Brain microvascular endothelial cell (primary cell): Measurements from ENCODE around the gene ITGAV.
A peak's percentile ranks its signal among the peaks of the same experiment; 100 is the strongest.

Source experiments
- DNase-seq: peaks from one replicate; pipeline ENCODE4 v3.0.0-alpha.2; 2020
- H3K27ac ChIP-seq: fragments of 250-450 bp; sonication (Bioruptor Pico); 2 replicates; pipeline ENCODE4 v1.5.1; 2020; ENCODE audit warnings: mild to moderate bottlenecking, moderate library complexity
- H3K27me3 ChIP-seq: fragments of 250-450 bp; sonication (Bioruptor Pico); replicated peaks from 2 replicates; pipeline ENCODE4 v1.5.1; 2020; ENCODE audit warnings: mild to moderate bottlenecking
- H3K36me3 ChIP-seq: fragments of 250-450 bp; sonication (Bioruptor Pico); replicated peaks from 2 replicates; pipeline ENCODE4 v1.5.1; 2020; ENCODE audit warnings: mild to moderate bottlenecking
- H3K4me3 ChIP-seq: 2 replicates; pipeline ENCODE4 v1.5.1; 2011; ENCODE audit warnings: low read depth, mild to moderate bottlenecking, control low read depth, low read length, moderate library complexity
- in situ Hi-C: cut with HindIII; loops from 2 replicates; pipeline ENCODE4 v1.10.0; 2017; ENCODE audit warnings: low sequenced_read_pairs, low pct_ligation_motif_present
- TF ChIP-seq, protein P1 (sequence below): IDR thresholded peaks from 2 replicates; pipeline ENCODE4 v1.5.1; 2011; ENCODE audit warnings: low read depth, mild to moderate bottlenecking, moderate library complexity, low read length, control low read depth, inconsistent platforms; ENCODE audit errors: missing control alignments

Gene ITGAV

DNA sequence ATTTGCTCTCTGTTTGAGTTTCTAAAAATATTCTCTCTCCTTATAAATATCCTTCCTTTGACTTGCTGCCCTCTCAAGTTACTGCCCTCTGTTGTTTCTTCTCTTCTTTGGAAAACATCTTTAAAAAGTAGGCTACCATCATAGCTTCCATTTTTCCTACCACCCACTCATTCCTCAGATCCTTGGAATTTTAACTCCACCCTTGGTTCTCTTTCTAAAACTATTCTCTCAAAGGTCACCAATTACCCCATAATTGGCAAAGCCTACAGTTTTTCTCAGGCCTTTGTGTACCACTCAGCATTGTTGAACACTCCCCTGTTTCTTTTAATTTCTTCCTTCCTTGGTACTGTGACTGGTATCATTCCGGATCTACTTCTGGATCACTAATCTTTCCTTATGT, 43.0 kb upstream of the ITGAV start:
- TF ChIP-seq, protein P1, sequence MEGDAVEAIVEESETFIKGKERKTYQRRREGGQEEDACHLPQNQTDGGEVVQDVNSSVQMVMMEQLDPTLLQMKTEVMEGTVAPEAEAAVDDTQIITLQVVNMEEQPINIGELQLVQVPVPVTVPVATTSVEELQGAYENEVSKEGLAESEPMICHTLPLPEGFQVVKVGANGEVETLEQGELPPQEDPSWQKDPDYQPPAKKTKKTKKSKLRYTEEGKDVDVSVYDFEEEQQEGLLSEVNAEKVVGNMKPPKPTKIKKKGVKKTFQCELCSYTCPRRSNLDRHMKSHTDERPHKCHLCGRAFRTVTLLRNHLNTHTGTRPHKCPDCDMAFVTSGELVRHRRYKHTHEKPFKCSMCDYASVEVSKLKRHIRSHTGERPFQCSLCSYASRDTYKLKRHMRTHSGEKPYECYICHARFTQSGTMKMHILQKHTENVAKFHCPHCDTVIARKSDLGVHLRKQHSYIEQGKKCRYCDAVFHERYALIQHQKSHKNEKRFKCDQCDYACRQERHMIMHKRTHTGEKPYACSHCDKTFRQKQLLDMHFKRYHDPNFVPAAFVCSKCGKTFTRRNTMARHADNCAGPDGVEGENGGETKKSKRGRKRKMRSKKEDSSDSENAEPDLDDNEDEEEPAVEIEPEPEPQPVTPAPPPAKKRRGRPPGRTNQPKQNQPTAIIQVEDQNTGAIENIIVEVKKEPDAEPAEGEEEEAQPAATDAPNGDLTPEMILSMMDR = no peak
- no peak overlapping the region for H3K27ac ChIP-seq
- in situ Hi-C loops = no loop called here
- no peaks in the 10 kb centered on the region for H3K27me3 ChIP-seq
- no peak overlapping the region for H3K4me3 ChIP-seq
- DNase-seq = no peak
- H3K36me3 ChIP-seq = no peaks in the 10 kb centered on the region

DNA sequence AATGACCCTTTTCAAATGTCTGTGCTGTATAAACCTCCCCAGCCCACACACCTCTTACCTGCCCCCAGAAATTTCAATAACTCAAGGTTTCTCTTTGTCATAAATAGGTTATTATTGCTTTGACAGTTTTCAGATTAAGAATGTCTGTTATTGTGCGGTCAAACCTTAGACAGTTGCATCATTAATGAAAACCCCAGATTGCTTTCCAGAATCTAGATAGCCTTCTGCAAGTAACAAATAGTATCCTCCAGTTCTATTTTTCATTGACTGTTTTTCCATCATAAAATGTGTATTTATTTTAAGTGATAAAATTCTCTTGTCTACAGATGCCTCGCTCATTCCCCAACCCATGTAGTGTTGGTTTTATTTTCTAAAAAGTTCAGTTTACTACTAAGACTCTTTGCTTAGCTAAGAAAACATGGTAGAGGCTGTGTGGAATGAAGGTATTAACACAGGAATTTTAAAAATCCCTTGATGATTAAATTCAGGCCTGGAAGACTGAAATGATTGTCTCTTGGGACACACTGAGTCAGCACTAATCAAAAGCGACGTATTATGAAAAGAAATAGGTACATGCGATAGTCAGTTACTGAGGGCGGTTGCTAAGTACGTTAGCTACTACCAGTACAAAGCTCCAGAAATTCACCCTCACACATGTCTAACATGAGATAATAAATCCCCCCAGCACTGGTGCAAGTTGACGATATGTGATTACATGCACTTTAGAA, 38.4 kb upstream of the ITGAV start:
- Histone ChIP-seq H3K4me3 (no peak overlapping the region), H3K27me3 (no peaks in the 10 kb centered on the region), H3K36me3 (no peaks in the 10 kb centered on the region), H3K27ac (no peak overlapping the region)
- TF ChIP-seq, protein P1 = no peak
- DNase-seq = peak; percentile 72
- in situ Hi-C loops = no loop called here

DNA sequence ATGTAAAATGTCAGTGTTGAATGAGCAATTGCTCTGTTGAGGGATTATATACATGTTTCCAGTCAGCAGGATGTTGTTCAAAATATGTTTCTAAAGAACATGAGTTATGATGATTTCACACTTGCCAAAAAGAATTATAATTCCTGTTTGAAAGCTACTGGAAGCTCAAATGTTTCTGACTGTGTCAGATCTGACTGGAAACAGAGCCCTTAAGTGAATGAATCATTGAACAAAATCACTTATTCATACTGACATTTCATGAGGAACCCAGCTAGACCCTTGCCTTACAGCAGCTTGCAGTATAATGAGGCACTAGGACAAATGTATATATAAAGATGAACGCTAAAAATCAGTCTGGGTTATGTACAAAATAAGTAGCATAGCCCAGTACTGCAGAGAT, 35.4 kb upstream of the ITGAV start:
- no peaks in the 10 kb centered on the region for H3K27me3 ChIP-seq
- in situ Hi-C loops = no loop called here
- no peaks in the 10 kb centered on the region for H3K36me3 ChIP-seq
- DNase-seq = no peak
- TF ChIP-seq, protein P1 = no peak
- H3K4me3 ChIP-seq = no peak overlapping the region
- no peak overlapping the region for H3K27ac ChIP-seq

DNA sequence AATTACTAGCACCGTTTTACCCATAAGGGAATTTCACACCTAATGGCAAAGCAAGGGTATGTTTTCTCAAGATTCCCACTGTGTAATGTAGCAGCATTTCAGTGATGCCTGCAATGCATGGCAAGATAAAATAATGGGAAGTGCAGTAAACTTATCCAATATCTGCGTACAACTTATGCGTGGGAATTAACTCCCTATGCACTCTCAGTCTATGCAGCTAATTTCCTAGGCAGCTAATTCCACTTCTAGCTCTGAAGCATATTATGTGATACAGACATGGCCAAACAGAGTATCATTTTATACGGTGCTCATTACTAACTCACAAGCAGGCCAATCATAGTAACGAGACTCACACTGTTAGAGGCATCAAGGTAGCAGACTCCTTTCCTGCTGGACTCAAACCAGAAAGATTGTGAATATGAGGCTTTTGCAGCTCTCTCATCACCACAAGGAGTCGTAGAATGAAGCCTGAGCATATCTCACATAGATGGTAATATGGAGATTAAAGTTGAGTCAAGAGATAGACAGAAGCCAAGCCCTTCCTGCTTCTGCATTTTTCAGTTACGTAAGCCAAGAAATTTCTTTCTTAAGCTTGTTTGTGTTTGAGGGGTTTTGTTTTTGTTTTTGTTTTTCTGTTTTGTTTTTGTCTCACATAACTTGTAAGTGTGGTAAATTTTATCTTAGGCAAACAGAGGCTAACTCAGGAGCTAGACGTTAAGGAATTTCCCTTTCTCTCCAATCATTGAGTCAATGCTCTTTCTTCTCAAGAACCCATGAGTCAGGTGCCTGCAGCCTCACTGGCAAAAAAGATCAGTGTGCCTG, 34.8 kb upstream of the ITGAV start:
- no peaks in the 10 kb centered on the region for H3K27me3 ChIP-seq
- no peak overlapping the region for H3K4me3 ChIP-seq
- in situ Hi-C loops = no loop called here
- TF ChIP-seq, protein P1 = peak; percentile 37
- peak overlapping the region; percentile 27 for H3K27ac ChIP-seq
- no peaks in the 10 kb centered on the region for H3K36me3 ChIP-seq
- peak; percentile 56 for DNase-seq

DNA sequence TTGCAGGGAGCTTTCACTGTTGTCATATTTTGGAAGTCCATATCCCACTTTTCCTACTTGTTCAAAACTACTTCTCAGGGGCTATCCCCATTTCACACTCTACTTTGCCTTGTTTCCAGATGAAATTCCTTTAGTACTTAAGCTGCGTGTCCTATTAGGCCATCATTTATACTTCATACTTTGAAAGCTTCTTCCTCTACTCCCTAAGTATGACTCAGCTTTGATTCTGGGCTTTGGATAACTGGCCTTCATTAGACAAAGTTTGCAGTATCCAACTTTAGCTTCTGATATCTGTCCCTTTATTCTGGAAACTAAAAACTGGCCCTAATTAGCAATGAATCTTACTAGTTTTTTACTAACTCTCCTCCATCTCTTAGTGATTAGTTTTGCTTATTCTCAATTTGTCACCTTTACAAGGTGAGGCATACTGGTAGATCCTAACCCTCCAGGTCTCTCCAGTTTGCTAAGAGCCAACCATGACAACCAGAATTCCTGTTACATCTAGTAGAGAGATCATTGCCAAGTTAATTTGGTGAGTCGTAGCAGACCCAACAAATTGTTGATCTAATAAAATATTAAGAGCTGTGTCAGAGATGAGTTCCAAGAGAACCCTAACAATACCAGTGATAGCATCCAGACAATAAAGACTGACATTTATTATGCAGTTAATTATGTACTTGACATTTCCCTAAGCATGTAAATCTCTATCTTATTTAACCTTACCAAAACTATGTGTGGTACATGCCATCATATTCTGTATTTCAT, 31.2 kb upstream of the ITGAV start:
- no peak overlapping the region for H3K27ac ChIP-seq
- TF ChIP-seq, protein P1 = no peak
- no peaks in the 10 kb centered on the region for H3K27me3 ChIP-seq
- no peak for DNase-seq
- no peak overlapping the region for H3K4me3 ChIP-seq
- H3K36me3 ChIP-seq = no peaks in the 10 kb centered on the region
- in situ Hi-C loops = no loop called here
